Fibroblast of lung (primary cell): ENCODE data around the gene ST6GALNAC3. TPM values are rescaled to one million over a fixed set of nuclear protein-coding genes. Genes with fewer than 3 reads are reported as not detected.

Experiments used
- DNase-seq, 2 donors: peaks; one replicate each; pipeline versions ENCODE4 v3.0.0 to v3.0.0-alpha.2; 2010; ENCODE audit warnings: low read depth in 2 of 2
- H2AFZ ChIP-seq: 2 replicates; pipeline ENCODE4 v1.5.1; 2012; ENCODE audit warnings: low read length, control low read depth, inconsistent platforms
- H3K27ac ChIP-seq: 2 replicates; pipeline ENCODE4 v1.5.1; 2011; ENCODE audit warnings: low read length, control low read depth; ENCODE audit not compliant: insufficient read depth
- H3K27me3 ChIP-seq: 2 replicates; pipeline ENCODE4 v1.5.1; 2011; ENCODE audit warnings: mild to moderate bottlenecking, low read length; ENCODE audit not compliant: control insufficient read depth, insufficient read depth
- H3K36me3 ChIP-seq: 2 replicates; pipeline ENCODE4 v1.5.1; 2011; ENCODE audit warnings: low read length; ENCODE audit not compliant: control insufficient read depth, insufficient read depth
- H3K4me1 ChIP-seq: 2 replicates; pipeline ENCODE4 v1.5.1; 2011; ENCODE audit warnings: low read length; ENCODE audit not compliant: control insufficient read depth, insufficient read depth; ENCODE audit errors: extremely low read depth
- H3K4me2 ChIP-seq: 2 replicates; pipeline ENCODE4 v1.5.1; 2011; ENCODE audit warnings: low read length, control low read depth; ENCODE audit not compliant: insufficient read depth; ENCODE audit errors: extremely low read depth
- H3K4me3 ChIP-seq, 4 experiments: fragments of 200-600 bp in 1 of 4; sonication (generic) in 1 of 4; replicated peaks in 1 of 4; 2 replicates each; pipeline ENCODE4 v1.5.1; 2011 to 2016; ENCODE audit warnings: low read length in 4 of 4, low read depth in 3 of 4, mild to moderate bottlenecking in 3 of 4, control low read depth in 2 of 4, inconsistent platforms in 1 of 4, mixed read lengths in 1 of 4; ENCODE audit not compliant: insufficient read depth in 1 of 4; ENCODE audit errors: control extremely low read depth in 1 of 4
- H3K79me2 ChIP-seq: 2 replicates; pipeline ENCODE4 v1.5.1; 2012; ENCODE audit warnings: mild to moderate bottlenecking, low read length, inconsistent platforms; ENCODE audit not compliant: control insufficient read depth, insufficient read depth
- H3K9ac ChIP-seq: 2 replicates; pipeline ENCODE4 v1.5.1; 2011; ENCODE audit warnings: mild to moderate bottlenecking, low read length, control low read depth; ENCODE audit not compliant: insufficient read depth
- H3K9me3 ChIP-seq: 2 replicates; pipeline ENCODE4 v1.5.1; 2012; ENCODE audit warnings: low read depth, low read length; ENCODE audit not compliant: control insufficient read depth, insufficient read depth
- H4K20me1 ChIP-seq: 2 replicates; pipeline ENCODE4 v1.5.1; 2011; ENCODE audit warnings: low read length; ENCODE audit not compliant: control insufficient read depth, insufficient read depth; ENCODE audit errors: extremely low read depth
- CTCF ChIP-seq, 2 donors: IDR thresholded peaks in 1 of 2; conservative IDR thresholded peaks in 1 of 2; 1 replicate in 1 of 2; 2 replicates in 1 of 2; pipeline ENCODE4 v1.5.1; 2011 to 2012; ENCODE audit warnings: low read length in 2 of 2, control low read depth in 1 of 2, inconsistent platforms in 1 of 2, low read depth in 1 of 2, mild to moderate bottlenecking in 1 of 2
- EZH2 ChIP-seq: IDR thresholded peaks from 2 replicates; pipeline ENCODE4 v1.5.1; 2012; ENCODE audit warnings: low read length, control low read depth, mild to moderate bottlenecking; ENCODE audit errors: missing control alignments
- polyA plus RNA-seq, 2 donors: library from polyadenylated mRNA; depleted of rRNA in 1 of 2; stranded (reverse) in 1 of 2; unstranded in 1 of 2; fragments of >200 nt; gene quantifications; 2 replicates each; pipeline ENCODE4 v1.2.1, GENCODE V29; 2011 to 2012; ENCODE audit warnings: missing spikeins in 1 of 2
- total RNA-seq: library from RNA; depleted of rRNA; stranded (reverse); fragments of >200 nt; gene quantifications from 2 replicates; pipeline ENCODE4 v1.2.1, GENCODE V29; 2014

ST6GALNAC3 gene
- total and polyA plus RNA-seq, 2 donors (not counting 1 experiment from before 2014, with no cell fraction given): 0.34 to 0.66 TPM

GRCh38 chr1:76615253-76616035 is 540.9 kb downstream of the ST6GALNAC3 start:
- Histone ChIP-seq H3K9me3 (no peaks in the 10 kb centered on the region), H3K27me3 (no peaks in the 10 kb centered on the region), H3K4me1 (no peaks in the 10 kb centered on the region), H3K9ac (no peak overlapping the region), H2AFZ (no peak overlapping the region), H4K20me1 (no peaks in the 10 kb centered on the region), H3K4me3 (no peak overlapping the region), H3K4me2 (no peak overlapping the region), H3K27ac (no peak overlapping the region), H3K36me3 (no peaks in the 10 kb centered on the region), H3K79me2 (no peaks in the 10 kb centered on the region)
- DNase-seq: no peak
- TF ChIP-seq EZH2 (no peak), CTCF (conservative IDR thresholded peaks at IDR 0.05 in 1 of 2, IDR thresholded peaks at IDR 0.05 in 1 of 2; ENCODE audit: low read depth in 1 of 2, low read length in 2 of 2) (no peak)

GRCh38 chr1:76620371-76620770 is 545.8 kb downstream of the ST6GALNAC3 start:
- H3K27ac ChIP-seq: no peak overlapping the region
- no peak for TF ChIP-seq CTCF (conservative IDR thresholded peaks at IDR 0.05 in 1 of 2, IDR thresholded peaks at IDR 0.05 in 1 of 2; ENCODE audit: low read depth in 1 of 2, low read length in 2 of 2)
- no peak for TF ChIP-seq EZH2
- H3K36me3 ChIP-seq: no peaks in the 10 kb centered on the region
- H2AFZ ChIP-seq: no peak overlapping the region
- H3K4me3 ChIP-seq: no peak overlapping the region
- H3K79me2 ChIP-seq: no peaks in the 10 kb centered on the region
- H3K27me3 ChIP-seq: no peaks in the 10 kb centered on the region
- H3K9ac ChIP-seq: no peak overlapping the region
- no peaks in the 10 kb centered on the region for H3K4me1 ChIP-seq
- H4K20me1 ChIP-seq: no peaks in the 10 kb centered on the region
- no peak for DNase-seq
- no peaks in the 10 kb centered on the region for H3K9me3 ChIP-seq
- H3K4me2 ChIP-seq: no peak overlapping the region

GRCh38 chr1:76622774-76623528 is 548.4 kb downstream of the ST6GALNAC3 start:
- Histone ChIP-seq H3K27me3 (no peaks in the 10 kb centered on the region), H3K9me3 (no peaks in the 10 kb centered on the region), H3K9ac (no peak overlapping the region), H3K4me2 (no peak overlapping the region), H3K4me3 (no peak overlapping the region), H4K20me1 (no peaks in the 10 kb centered on the region), H3K27ac (no peak overlapping the region), H2AFZ (no peak overlapping the region), H3K79me2 (no peaks in the 10 kb centered on the region), H3K36me3 (no peaks in the 10 kb centered on the region), H3K4me1 (no peaks in the 10 kb centered on the region)
- TF ChIP-seq EZH2 (no peak), CTCF (conservative IDR thresholded peaks at IDR 0.05 in 1 of 2, IDR thresholded peaks at IDR 0.05 in 1 of 2; ENCODE audit: low read depth in 1 of 2, low read length in 2 of 2) (no peak)
- DNase-seq: no peak
